GM18505 (cell line): ENCODE data around the gene PLRG1.

Source experiments
- ATAC-seq: cut with Tn5 transposase; IDR thresholded peaks from one replicate; pipeline ENCODE4 v1.9.1; 2021; ENCODE audit not compliant: unreplicated experiment
- POLR2A ChIP-seq: IDR thresholded peaks from 4 replicates; pipeline ENCODE4 v1.6.1; 2011; ENCODE audit warnings: borderline replicate concordance; ENCODE audit not compliant: insufficient read depth, insufficient read length; ENCODE audit errors: extremely low read depth

Gene PLRG1

GRCh38 chr4:154516318-154517029 is 33.7 kb downstream of the PLRG1 start:
- no peak for ATAC-seq
- no peak for TF ChIP-seq POLR2A

GRCh38 chr4:154511981-154512380 is 38.2 kb downstream of the PLRG1 start:
- TF ChIP-seq POLR2A, result no peak
- no peak for ATAC-seq

- no peak for ATAC-seq
- TF ChIP-seq POLR2A, result no peak
Measured at GRCh38 chr4:154511548-154511947, 38.7 kb downstream of the PLRG1 start.

GRCh38 chr4:154507156-154507555 is 43.0 kb downstream of the PLRG1 start:
- TF ChIP-seq POLR2A, result no peak
- ATAC-seq, result no peak

GRCh38 chr4:154506253-154506652 is 43.9 kb downstream of the PLRG1 start:
- TF ChIP-seq POLR2A, result no peak
- ATAC-seq, result no peak

GRCh38 chr4:154503598-154503997 is 46.6 kb downstream of the PLRG1 start:
- no peak for TF ChIP-seq POLR2A
- no peak for ATAC-seq

- no peak for ATAC-seq
- no peak for TF ChIP-seq POLR2A
Measured at GRCh38 chr4:154502111-154502510, 48.1 kb downstream of the PLRG1 start.

GRCh38 chr4:154497889-154498288 is 52.3 kb downstream of the PLRG1 start:
- no peak for ATAC-seq
- TF ChIP-seq POLR2A, result no peak

- ATAC-seq, result no peak
- no peak for TF ChIP-seq POLR2A
Measured at GRCh38 chr4:154495867-154496266, 54.3 kb downstream of the PLRG1 start.

- ATAC-seq, result peak; percentile 1
- TF ChIP-seq POLR2A, result no peak
Measured at GRCh38 chr4:154492288-154492687, 57.9 kb downstream of the PLRG1 start.

GRCh38 chr4:154491341-154492271 is 58.6 kb downstream of the PLRG1 start, which contains the start of gene DCHS2:
DCHS2 (minus strand) TSS chr4:154491799; CDS start chr4:154491355, 444 bp downstream.
- no peak for TF ChIP-seq POLR2A
- ATAC-seq, result peak; percentile 73

GRCh38 chr4:154490583-154491340 is 59.4 kb downstream of the PLRG1 start:
- peak; percentile 58 for ATAC-seq
- no peak for TF ChIP-seq POLR2A

GRCh38 chr4:154490234-154490582 is 60.0 kb downstream of the PLRG1 start:
- no peak for TF ChIP-seq POLR2A
- ATAC-seq, result no peak
